Upper lobe of right lung (tissue), 1 donor: ENCODE data around the gene SLC25A20. TPM values are rescaled to one million over a fixed set of nuclear protein-coding genes. Genes with fewer than 3 reads are reported as not detected.

ENCODE experiments used
- ATAC-seq: fragments of 200-7000 bp; cut with Tn5 transposase; one replicate; pipeline ENCODE4 v1.9.1; 2020; ENCODE audit warnings: mild to moderate bottlenecking, moderate library complexity
- DNase-seq: peaks from one replicate; pipeline ENCODE4 v3.0.0-alpha.2; 2020
- H3K27ac ChIP-seq: fragments of 200-600 bp; one replicate; pipeline ENCODE4 v1.8.0; 2022
- H3K27me3 ChIP-seq: fragments of 200-600 bp; one replicate; pipeline ENCODE4 v1.8.0; 2022; ENCODE audit warnings: mild to moderate bottlenecking
- H3K36me3 ChIP-seq: fragments of 200-600 bp; one replicate; pipeline ENCODE4 v1.8.0; 2022
- H3K4me1 ChIP-seq: fragments of 200-600 bp; one replicate; pipeline ENCODE4 v1.8.0; 2022
- H3K4me3 ChIP-seq: fragments of 200-600 bp; one replicate; pipeline ENCODE4 v1.8.0; 2022; ENCODE audit warnings: mild to moderate bottlenecking
- H3K9me3 ChIP-seq: fragments of 200-600 bp; one replicate; pipeline ENCODE4 v1.8.0; 2022
- CTCF ChIP-seq: fragments of 200-600 bp; IDR thresholded peaks from one replicate; pipeline ENCODE4 v1.8.0; 2022; ENCODE audit warnings: antibody characterized with exemption
- intact Hi-C: fragments of 100-400 bp; cut with DNase I; formaldehyde crosslinking; loops from one replicate; pipeline ENCODE4 v1.11.0; 2022
- total RNA-seq: library from RNA; stranded (reverse); fragmentation: NEBNext Ultra II Directional; extraction: Animal tissue kit (Norgen Biotek cat#: 25700); gene quantifications from one replicate; pipeline ENCODE4 v1.2.1, GENCODE V29; 2021
- donor health status: DM: no; HTN: yes; CAD: no; lungs with severe emphysema.

SLC25A20 gene
- total RNA-seq, 1 donor from 2014 or later = 26.0 TPM

GRCh38 chr3:48891606-48892005, 7.1 kb downstream of the SLC25A20 start:
- ATAC-seq (no peak), DNase-seq (no peak)
- H3K4me1 ChIP-seq = no peaks in the 10 kb centered on the region
- no peaks in the 10 kb centered on the region for H3K27me3 ChIP-seq
- peaks cover 22% of the 10 kb centered on the region for H3K36me3 ChIP-seq
- no peaks in the 10 kb centered on the region for H3K9me3 ChIP-seq
- H3K27ac ChIP-seq = no peak overlapping the region
- no peak overlapping the region for H3K4me3 ChIP-seq
- no peak for TF ChIP-seq CTCF
- intact Hi-C loops = no loop called here

GRCh38 chr3:48885753-48886152, 12.9 kb downstream of the SLC25A20 start:
- Histone ChIP-seq H3K27ac (no peak overlapping the region), H3K4me3 (no peak overlapping the region), H3K4me1 (no peaks in the 10 kb centered on the region), H3K9me3 (no peaks in the 10 kb centered on the region), H3K27me3 (no peaks in the 10 kb centered on the region), H3K36me3 (peaks cover 46% of the 10 kb centered on the region)
- no peak for TF ChIP-seq CTCF
- DNase-seq (no peak), ATAC-seq (no peak)
- intact Hi-C loops = no loop called here

GRCh38 chr3:48881652-48882114, 17.0 kb downstream of the SLC25A20 start:
- DNase-seq (no peak), ATAC-seq (no peak)
- Histone ChIP-seq H3K4me1 (no peaks in the 10 kb centered on the region), H3K9me3 (no peaks in the 10 kb centered on the region), H3K27ac (no peak overlapping the region), H3K27me3 (no peaks in the 10 kb centered on the region), H3K4me3 (no peak overlapping the region), H3K36me3 (peaks cover 34% of the 10 kb centered on the region)
- intact Hi-C loops = no loop called here
- no peak for TF ChIP-seq CTCF

GRCh38 chr3:48881006-48881405, 17.7 kb downstream of the SLC25A20 start:
- DNase-seq = no peak
- peaks cover 37% of the 10 kb centered on the region for H3K36me3 ChIP-seq
- TF ChIP-seq CTCF = no peak
- H3K9me3 ChIP-seq = no peaks in the 10 kb centered on the region
- H3K4me1 ChIP-seq = no peaks in the 10 kb centered on the region
- H3K27me3 ChIP-seq = no peaks in the 10 kb centered on the region
- no peak overlapping the region for H3K4me3 ChIP-seq
- intact Hi-C loops = no loop called here
- no peak overlapping the region for H3K27ac ChIP-seq
- no peak for ATAC-seq

- no peak for ATAC-seq
- Histone ChIP-seq H3K9me3 (no peaks in the 10 kb centered on the region), H3K27me3 (no peaks in the 10 kb centered on the region), H3K36me3 (peaks cover 39% of the 10 kb centered on the region), H3K4me1 (no peaks in the 10 kb centered on the region), H3K4me3 (no peak overlapping the region), H3K27ac (no peak overlapping the region)
- no peak for DNase-seq
- intact Hi-C loops = no loop called here
- no peak for TF ChIP-seq CTCF
Measured at GRCh38 chr3:48879994-48880377, 18.7 kb downstream of the SLC25A20 start.
